ENCODE results near the gene NEO1.
"Not testable (repeated sequence)": the region's sequence is repeated elsewhere in the genome, so short reads cannot be mapped to it uniquely, and the experiment has no call there.

NEO1 gene

GRCh38 chr15:73296609-73297353 is 244.5 kb downstream of the NEO1 start:
- H2AFZ ChIP-seq (ENCODE audit: low read length) = no peak overlapping the region
- no peaks in the 10 kb centered on the region for H3F3A ChIP-seq (ENCODE audit: insufficient read depth, low read length)
- TF ChIP-seq EZH2 (IDR thresholded peaks at IDR 0.05; ENCODE audit: borderline replicate concordance, low read length) (no peak), CTCF (IDR thresholded peaks at IDR 0.05; ENCODE audit: low read length) (no peak)
- H3K9me3 ChIP-seq (ENCODE audit: low read length) = no peaks in the 10 kb centered on the region
- H3K79me2 ChIP-seq (ENCODE audit: insufficient read depth, low read length) = no peaks in the 10 kb centered on the region
- no peaks in the 10 kb centered on the region for H3K9me2 ChIP-seq (ENCODE audit: low read depth, low read length)
- H3K4me3 ChIP-seq (ENCODE audit: low read depth, low read length, poor library complexity, severe bottlenecking) = no peak overlapping the region
- no peak overlapping the region for H3K27ac ChIP-seq (ENCODE audit: low read depth, low read length, poor library complexity, severe bottlenecking)
- H3K36me3 ChIP-seq (ENCODE audit: insufficient read depth, low read length) = no peaks in the 10 kb centered on the region
- no peaks in the 10 kb centered on the region for H3K4me1 ChIP-seq (ENCODE audit: insufficient read depth, low read length, severe bottlenecking)
- H3K27me3 ChIP-seq (ENCODE audit: insufficient read depth, low read length) = no peaks in the 10 kb centered on the region
- no peak overlapping the region for H3K4me2 ChIP-seq (ENCODE audit: low read length)
- no peaks in the 10 kb centered on the region; the same call in 1 of the 2 replicates for H4K20me1 ChIP-seq (ENCODE audit: insufficient read depth, low read length)
- no peak overlapping the region for H3K9ac ChIP-seq (ENCODE audit: low read length)

DNA sequence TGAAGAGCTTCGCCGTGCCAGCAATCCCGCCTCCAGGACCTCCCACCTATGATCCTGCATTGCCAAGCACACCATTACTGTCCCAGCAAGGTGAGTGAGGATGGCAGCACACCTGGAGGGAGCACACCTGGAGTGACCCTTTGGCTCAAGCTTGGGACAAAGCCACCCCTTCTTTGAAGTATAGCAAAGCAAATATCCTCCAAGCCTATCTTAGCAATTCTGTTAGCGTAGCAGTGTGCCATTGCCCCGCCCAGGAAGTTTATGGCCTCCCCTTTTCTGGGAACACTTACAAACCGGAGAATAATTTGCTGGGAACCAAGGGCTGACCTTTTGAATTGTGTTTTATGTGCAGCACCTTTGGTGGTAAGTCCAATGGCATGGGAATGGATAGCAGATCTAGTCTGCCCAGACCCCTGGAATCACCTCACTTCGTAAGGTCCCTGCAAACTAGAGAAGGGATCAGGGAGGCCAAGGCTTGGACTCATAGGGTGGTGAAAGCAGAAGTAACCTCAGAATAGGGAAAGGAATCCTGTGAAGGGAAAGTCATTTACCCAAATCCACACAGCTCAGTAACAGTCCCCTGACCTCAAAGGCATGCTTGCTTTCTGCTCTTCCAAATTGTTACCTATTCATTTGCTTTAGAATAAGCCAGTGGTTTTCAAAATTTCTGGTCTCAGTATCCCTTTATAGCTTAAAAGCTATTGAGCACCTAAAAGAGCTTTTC is 246.4 kb downstream of the NEO1 start:
- no peak overlapping the region for H3K4me3 ChIP-seq (ENCODE audit: low read depth, low read length, poor library complexity, severe bottlenecking)
- no peak for TF ChIP-seq CTCF (IDR thresholded peaks at IDR 0.05; ENCODE audit: low read length)
- no peak for TF ChIP-seq EZH2 (IDR thresholded peaks at IDR 0.05; ENCODE audit: borderline replicate concordance, low read length)
- H3K9me3 ChIP-seq (ENCODE audit: low read length) = no peaks in the 10 kb centered on the region
- H3K4me1 ChIP-seq (ENCODE audit: insufficient read depth, low read length, severe bottlenecking) = no peaks in the 10 kb centered on the region
- no peaks in the 10 kb centered on the region for H3K36me3 ChIP-seq (ENCODE audit: insufficient read depth, low read length)
- no peak overlapping the region for H3K9ac ChIP-seq (ENCODE audit: low read length)
- no peaks in the 10 kb centered on the region for H3K79me2 ChIP-seq (ENCODE audit: insufficient read depth, low read length)
- no peak overlapping the region for H2AFZ ChIP-seq (ENCODE audit: low read length)
- no peaks in the 10 kb centered on the region for H3K9me2 ChIP-seq (ENCODE audit: low read depth, low read length)
- no peaks in the 10 kb centered on the region for H3K27me3 ChIP-seq (ENCODE audit: insufficient read depth, low read length)
- H4K20me1 ChIP-seq (ENCODE audit: insufficient read depth, low read length) = no peaks in the 10 kb centered on the region; the same call in 1 of the 2 replicates
- H3K27ac ChIP-seq (ENCODE audit: low read depth, low read length, poor library complexity, severe bottlenecking) = no peak overlapping the region
- H3K4me2 ChIP-seq (ENCODE audit: low read length) = no peak overlapping the region
- no peaks in the 10 kb centered on the region for H3F3A ChIP-seq (ENCODE audit: insufficient read depth, low read length)

- H3K36me3 ChIP-seq (ENCODE audit: insufficient read depth, low read length); H3K9me3 ChIP-seq (ENCODE audit: low read length); H4K20me1 ChIP-seq (ENCODE audit: insufficient read depth, low read length); H3K27me3 ChIP-seq (ENCODE audit: insufficient read depth, low read length); H3K27ac ChIP-seq (ENCODE audit: low read depth, low read length, poor library complexity, severe bottlenecking); H3F3A ChIP-seq (ENCODE audit: insufficient read depth, low read length); H3K4me1 ChIP-seq (ENCODE audit: insufficient read depth, low read length, severe bottlenecking); H3K9me2 ChIP-seq (ENCODE audit: low read depth, low read length); H3K79me2 ChIP-seq (ENCODE audit: insufficient read depth, low read length); H3K4me2 ChIP-seq (ENCODE audit: low read length); H2AFZ ChIP-seq (ENCODE audit: low read length); H3K4me3 ChIP-seq (ENCODE audit: low read depth, low read length, poor library complexity, severe bottlenecking); H3K9ac ChIP-seq (ENCODE audit: low read length): not testable (repeated sequence)
Observed at GRCh38 chr15:73300286-73300685, 248.0 kb downstream of the NEO1 start.

Measured in OCI-LY1 (cell line).